Gastroesophageal sphincter (tissue), 4 donors: ENCODE data around the gene DRAP1. TPM values are rescaled to one million over a fixed set of nuclear protein-coding genes. Genes with fewer than 3 reads are reported as not detected.

Source experiments
- ATAC-seq: fragments of 150-250 bp; one replicate; pipeline ENCODE4 v1.9.1; 2016; ENCODE audit warnings: mild to moderate bottlenecking, moderate library complexity
- H3K27ac ChIP-seq, 4 donors: fragments of 200-600 bp; sonication (generic) in 3 of 4; 1 replicate in 3 of 4; 2 replicates in 1 of 4; pipeline ENCODE4 v1.5.1; 2016 to 2019
- H3K27me3 ChIP-seq: fragments of 200-600 bp; sonication (generic); one replicate; pipeline ENCODE4 v1.5.1; 2019
- H3K36me3 ChIP-seq, 2 donors: fragments of 200-600 bp; sonication (generic); one replicate each; pipeline ENCODE4 v1.5.1; 2019; ENCODE audit warnings: control low read depth in 1 of 2
- H3K4me1 ChIP-seq, 3 donors: fragments of 200-600 bp; sonication (generic); 1 replicate in 2 of 3; 2 replicates in 1 of 3; pipeline ENCODE4 v1.5.1; 2016 to 2019; ENCODE audit warnings: control low read depth in 2 of 3
- H3K4me3 ChIP-seq, 2 donors: fragments of 200-600 bp; sonication (generic); one replicate each; pipeline ENCODE4 v1.5.1; 2019; ENCODE audit warnings: mild to moderate bottlenecking in 1 of 2, moderate library complexity in 1 of 2
- H3K9me3 ChIP-seq, 3 donors: fragments of 200-600 bp; sonication (generic); one replicate each; pipeline ENCODE4 v1.5.1; 2017 to 2019; ENCODE audit warnings: control low read depth in 2 of 3
- EP300 ChIP-seq: sonication (generic); formaldehyde crosslinking; IDR thresholded peaks from one replicate; pipeline ENCODE4 v1.6.1; 2017; ENCODE audit warnings: antibody characterized with exemption, mild to moderate bottlenecking
- POLR2A ChIP-seq, 2 donors: fragments of 450-650 bp; IDR thresholded peaks; one replicate each; pipeline ENCODE4 v1.6.1; 2017; ENCODE audit warnings: antibody characterized with exemption in 2 of 2, mild to moderate bottlenecking in 2 of 2, moderate library complexity in 1 of 2
- POLR2AphosphoS5 ChIP-seq: sonication (generic); formaldehyde crosslinking; IDR thresholded peaks from one replicate; pipeline ENCODE4 v1.6.1; 2017; ENCODE audit warnings: antibody characterized with exemption
- WGBS, 2 donors: methylation state at CpG; one replicate each; pipeline ENCODE4 v1.1.5; 2018; ENCODE audit warnings: low coverage in 1 of 2; 5-methylcytosine and 5-hydroxymethylcytosine counted together
- total RNA-seq, 4 donors: library from RNA; depleted of rRNA; stranded (reverse); fragments of >200 nt; gene quantifications; one replicate each; pipeline ENCODE4 v1.1.0, GENCODE V29; 2016
- TF ChIP-seq, protein P1 (sequence below), 4 experiments: fragments of 200-600 bp in 2 of 4; fragments of 450-650 bp in 2 of 4; sonication (generic) in 1 of 4; IDR thresholded peaks; one replicate each; pipeline ENCODE4 v1.5.1; 2017 to 2019; ENCODE audit warnings: antibody characterized with exemption in 4 of 4, mild to moderate bottlenecking in 2 of 4, moderate library complexity in 2 of 4

Gene DRAP1
- total RNA-seq, 4 donors from 2014 or later = 80.2 to 118 (median 98.8) TPM

DNA sequence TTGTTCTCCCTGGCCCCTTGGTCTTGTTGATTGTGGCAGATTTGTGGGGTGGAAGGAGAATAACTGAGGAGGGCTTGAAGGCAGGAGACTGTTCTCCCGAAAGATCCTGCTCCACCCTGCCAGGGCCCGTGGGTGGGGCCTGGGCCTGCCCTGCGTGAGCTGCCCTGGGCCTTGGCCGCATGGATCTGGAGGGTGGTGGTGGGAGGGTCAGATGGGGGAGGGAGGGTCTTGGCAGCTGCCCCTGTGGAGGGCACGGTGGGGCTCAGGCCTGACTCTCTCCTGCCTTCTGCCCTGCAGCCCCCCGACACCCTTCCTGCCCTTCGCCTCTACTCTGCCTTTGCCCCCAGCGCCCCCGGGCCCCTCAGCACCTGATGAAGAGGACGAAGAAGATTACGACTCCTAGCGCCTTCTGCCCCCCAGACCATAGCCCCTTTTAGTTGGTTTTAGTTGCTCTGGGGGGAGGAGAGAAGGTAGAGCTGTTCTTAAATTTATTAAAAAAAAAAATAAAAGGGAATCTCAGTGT lies 1.9 kb downstream of the DRAP1 start:
- Histone ChIP-seq H3K27ac (peak overlapping the region in 1 of 4 donors; percentile 94), H3K4me1 (peaks cover 0 to 38% (median 31%) of the 10 kb centered on the region in 3 donors), H3K9me3 (no peaks in the 10 kb centered on the region), H3K27me3 (no peaks in the 10 kb centered on the region), H3K4me3 (peak overlapping the region in 1 of 2 donors; percentile 99), H3K36me3 (peaks cover 0 to 42% of the 10 kb centered on the region in 2 donors)
- TF ChIP-seq POLR2AphosphoS5 = no peak
- TF ChIP-seq, protein P1, sequence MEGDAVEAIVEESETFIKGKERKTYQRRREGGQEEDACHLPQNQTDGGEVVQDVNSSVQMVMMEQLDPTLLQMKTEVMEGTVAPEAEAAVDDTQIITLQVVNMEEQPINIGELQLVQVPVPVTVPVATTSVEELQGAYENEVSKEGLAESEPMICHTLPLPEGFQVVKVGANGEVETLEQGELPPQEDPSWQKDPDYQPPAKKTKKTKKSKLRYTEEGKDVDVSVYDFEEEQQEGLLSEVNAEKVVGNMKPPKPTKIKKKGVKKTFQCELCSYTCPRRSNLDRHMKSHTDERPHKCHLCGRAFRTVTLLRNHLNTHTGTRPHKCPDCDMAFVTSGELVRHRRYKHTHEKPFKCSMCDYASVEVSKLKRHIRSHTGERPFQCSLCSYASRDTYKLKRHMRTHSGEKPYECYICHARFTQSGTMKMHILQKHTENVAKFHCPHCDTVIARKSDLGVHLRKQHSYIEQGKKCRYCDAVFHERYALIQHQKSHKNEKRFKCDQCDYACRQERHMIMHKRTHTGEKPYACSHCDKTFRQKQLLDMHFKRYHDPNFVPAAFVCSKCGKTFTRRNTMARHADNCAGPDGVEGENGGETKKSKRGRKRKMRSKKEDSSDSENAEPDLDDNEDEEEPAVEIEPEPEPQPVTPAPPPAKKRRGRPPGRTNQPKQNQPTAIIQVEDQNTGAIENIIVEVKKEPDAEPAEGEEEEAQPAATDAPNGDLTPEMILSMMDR (IDR thresholded peaks at IDR 0.05) = no peak
- TF ChIP-seq EP300 = no peak
- TF ChIP-seq POLR2A (IDR thresholded peaks at IDR 0.05) = no peak
- no peak for ATAC-seq
- 70% methylated on average over 2 of the region's 12 CpGs; no CpG with 5 or more reads in 1 of the 2 donors for WGBS, 2 donors

GRCh38 chr11:65921876-65922275 lies 2.6 kb downstream of the DRAP1 start:
- no peaks in the 10 kb centered on the region for H3K9me3 ChIP-seq
- H3K27ac ChIP-seq = no peak overlapping the region
- ATAC-seq = no peak
- H3K27me3 ChIP-seq = no peaks in the 10 kb centered on the region
- WGBS, 2 donors = 83 to 91% methylated on average over 4 to 7 of the region's 10 CpGs
- H3K36me3 ChIP-seq = peaks cover 0 to 40% of the 10 kb centered on the region in 2 donors
- peaks cover 0 to 31% (median 24%) of the 10 kb centered on the region in 3 donors for H3K4me1 ChIP-seq
- TF ChIP-seq POLR2AphosphoS5 (no peak), POLR2A (IDR thresholded peaks at IDR 0.05) (no peak), EP300 (no peak)
- TF ChIP-seq, protein P1 (IDR thresholded peaks at IDR 0.05) = no peak
- H3K4me3 ChIP-seq = no peak overlapping the region

- Histone ChIP-seq H3K27me3 (no peaks in the 10 kb centered on the region), H3K36me3 (peaks cover 0 to 33% of the 10 kb centered on the region in 2 donors), H3K4me3 (no peak overlapping the region), H3K4me1 (peaks cover 0 to 24% (median 17%) of the 10 kb centered on the region in 3 donors), H3K9me3 (no peaks in the 10 kb centered on the region), H3K27ac (no peak overlapping the region)
- TF ChIP-seq POLR2AphosphoS5 (no peak), POLR2A (IDR thresholded peaks at IDR 0.05) (no peak), EP300 (no peak)
- TF ChIP-seq, protein P1 (IDR thresholded peaks at IDR 0.05) = no peak
- ATAC-seq = no peak
- 78% methylated on average over 3 of the region's 3 CpGs; no CpG with 5 or more reads in 1 of the 2 donors for WGBS, 2 donors
Measured at GRCh38 chr11:65922565-65922964, 3.3 kb downstream of the DRAP1 start.

DNA sequence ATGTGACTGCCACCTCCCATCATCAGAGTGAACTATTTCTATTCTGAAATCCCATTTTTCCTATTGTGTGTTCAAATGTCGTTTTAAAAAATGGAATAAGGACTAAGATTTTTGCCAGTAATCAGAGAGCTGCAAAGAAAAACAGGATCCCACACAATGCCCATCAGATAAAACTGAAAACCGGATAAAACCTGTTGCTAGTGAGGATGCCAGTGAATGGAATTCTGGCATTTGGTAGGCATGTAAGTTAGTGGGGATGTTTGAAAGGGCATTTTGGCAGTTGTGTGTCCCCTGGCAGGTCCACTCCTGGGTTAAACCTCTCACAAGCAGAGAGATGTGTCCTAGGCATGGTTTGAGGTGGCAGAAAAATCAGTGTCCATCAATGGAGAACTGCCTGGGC lies 6.2 kb downstream of the DRAP1 start:
- Histone ChIP-seq H3K9me3 (no peaks in the 10 kb centered on the region), H3K4me3 (no peak overlapping the region), H3K27me3 (no peaks in the 10 kb centered on the region), H3K27ac (no peak overlapping the region), H3K4me1 (peaks cover 0 to 11% (median 8%) of the 10 kb centered on the region in 3 donors), H3K36me3 (peaks cover 0 to 33% of the 10 kb centered on the region in 2 donors)
- TF ChIP-seq, protein P1 (IDR thresholded peaks at IDR 0.05) = no peak
- TF ChIP-seq POLR2A (IDR thresholded peaks at IDR 0.05) = no peak
- no peak for TF ChIP-seq POLR2AphosphoS5
- no peak for TF ChIP-seq EP300
- ATAC-seq = no peak
- 42% methylated on average over 2 of the region's 2 CpGs; no CpG with 5 or more reads in 1 of the 2 donors for WGBS, 2 donors

DNA sequence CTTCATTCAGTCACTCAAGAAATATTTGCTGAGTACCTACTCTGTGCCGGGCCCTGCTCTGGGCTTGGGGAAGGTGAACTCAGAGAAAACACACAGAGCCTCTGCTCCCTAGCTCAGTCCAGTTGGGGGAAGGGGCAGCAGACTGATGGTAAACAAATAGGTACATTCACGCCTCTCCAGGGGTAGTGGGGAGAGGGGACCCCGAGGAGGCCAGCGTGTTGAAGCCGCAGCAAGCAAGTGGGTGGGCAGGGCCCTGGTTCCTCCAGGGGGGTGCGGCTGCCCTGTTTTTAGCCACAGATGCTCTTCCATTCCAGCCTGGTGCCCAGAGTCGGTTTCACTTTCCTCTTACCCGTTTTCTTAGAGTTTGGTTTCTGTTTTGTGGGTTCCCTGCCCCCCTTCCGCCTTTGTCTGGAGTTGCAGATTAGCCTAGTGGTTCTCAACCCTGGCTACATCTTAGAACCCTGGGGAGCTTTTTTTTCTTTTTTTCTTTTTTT lies 8.7 kb downstream of the DRAP1 start:
- no peaks in the 10 kb centered on the region for H3K9me3 ChIP-seq
- H3K27me3 ChIP-seq = peaks cover 6% of the 10 kb centered on the region
- 50% methylated on average over 4 of the region's 9 CpGs; no CpG with 5 or more reads in 1 of the 2 donors for WGBS, 2 donors
- TF ChIP-seq EP300 (no peak), POLR2A (IDR thresholded peaks at IDR 0.05) (no peak), POLR2AphosphoS5 (no peak)
- TF ChIP-seq, protein P1 (IDR thresholded peaks at IDR 0.05) = no peak
- H3K36me3 ChIP-seq = peaks cover 0 to 9% of the 10 kb centered on the region in 2 donors
- H3K4me1 ChIP-seq = no peaks in the 10 kb centered on the region
- ATAC-seq = no peak
- peak overlapping the region in 1 of 4 donors; percentile 47 for H3K27ac ChIP-seq
- no peak overlapping the region for H3K4me3 ChIP-seq
